Stimulated activated CD4-positive, alpha-beta T cell treated with anti-CD3 and anti-CD28 coated beads, Interleukin-2, amount 100 ng/mL, for 48 hours (primary cell): ENCODE data around the gene HHATL.

ENCODE experiments used
- DNase-seq, 2 donors: peaks; one replicate each; pipeline ENCODE4 v3.0.0-alpha.2; 2020

HHATL gene

GRCh38 chr3:42682301-42683070, 20.1 kb downstream of the HHATL start:
- DNase-seq: no peak

DNA sequence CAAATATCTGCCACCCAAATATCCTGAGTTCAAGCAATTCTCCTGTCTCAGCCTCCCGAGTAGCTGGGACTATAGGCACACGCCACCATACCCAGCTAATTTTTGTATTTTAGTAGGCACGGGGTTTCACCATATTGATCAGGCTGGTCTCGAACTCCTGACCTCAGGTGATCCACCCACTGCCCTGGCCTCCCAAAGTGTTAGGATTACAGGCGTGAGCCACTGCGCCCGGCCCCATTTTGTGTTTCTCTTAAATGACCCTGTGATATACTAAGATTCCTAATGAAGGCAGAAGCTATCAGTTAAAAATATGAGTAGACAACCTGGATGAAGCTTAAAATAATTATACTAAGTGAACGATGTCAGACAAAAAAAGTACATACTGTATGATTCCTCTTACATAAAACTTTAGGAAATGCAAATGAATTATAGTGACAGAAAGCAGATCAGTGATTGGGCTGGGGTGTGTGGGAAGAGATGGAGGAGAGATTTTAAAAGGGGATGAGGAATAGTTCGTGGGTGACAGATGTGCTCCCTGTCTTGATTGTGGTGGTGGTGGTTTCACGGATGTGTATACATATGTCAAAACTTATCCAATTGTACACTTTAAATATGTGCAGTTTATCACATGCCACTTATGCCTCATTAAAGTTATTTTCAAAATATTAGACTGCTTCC, 21.1 kb downstream of the HHATL start:
- no peak for DNase-seq

- DNase-seq: no peak
These were observed 21.8 kb downstream of the HHATL start for GRCh38 chr3:42680806-42681205.

DNA sequence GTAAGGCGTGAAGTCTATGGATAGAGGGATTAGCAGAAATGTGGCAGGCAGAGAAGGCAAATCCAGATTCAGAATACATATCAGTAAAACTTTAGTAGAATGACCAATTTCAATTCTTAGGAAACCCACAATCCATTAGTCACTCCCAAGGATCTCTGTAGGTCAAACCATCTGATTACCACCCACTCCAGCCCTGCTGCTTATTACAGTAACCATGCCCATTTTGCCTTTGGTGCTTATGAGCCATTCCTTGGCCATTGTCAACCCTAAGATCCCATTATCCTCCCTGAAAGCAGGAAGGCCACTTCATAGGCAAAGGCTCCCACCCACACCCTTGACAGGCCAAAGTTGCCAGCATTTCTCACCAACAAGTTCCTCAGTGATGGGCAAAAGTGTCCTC, 22.3 kb downstream of the HHATL start:
- no peak for DNase-seq

DNA sequence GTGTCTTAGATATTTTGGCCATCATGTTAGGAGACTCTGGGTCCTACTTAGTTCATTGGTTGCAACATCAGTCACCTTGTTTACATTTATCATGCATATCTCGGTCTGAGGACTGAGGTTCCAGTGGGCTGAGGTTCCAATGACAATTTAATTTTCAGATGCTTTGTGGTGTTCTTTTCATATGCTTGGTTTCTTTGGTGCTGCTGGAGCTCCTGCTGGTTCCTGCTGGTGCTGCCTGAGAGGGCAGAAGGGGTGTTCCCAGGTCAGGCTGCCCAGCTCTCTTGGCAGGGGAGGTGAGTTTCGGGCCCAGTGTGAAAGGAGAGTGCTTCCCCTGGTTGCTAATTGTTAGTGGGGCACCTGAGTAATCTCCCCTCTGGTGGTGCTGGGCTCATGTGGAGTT, 24.2 kb downstream of the HHATL start:
- DNase-seq: no peak

DNA sequence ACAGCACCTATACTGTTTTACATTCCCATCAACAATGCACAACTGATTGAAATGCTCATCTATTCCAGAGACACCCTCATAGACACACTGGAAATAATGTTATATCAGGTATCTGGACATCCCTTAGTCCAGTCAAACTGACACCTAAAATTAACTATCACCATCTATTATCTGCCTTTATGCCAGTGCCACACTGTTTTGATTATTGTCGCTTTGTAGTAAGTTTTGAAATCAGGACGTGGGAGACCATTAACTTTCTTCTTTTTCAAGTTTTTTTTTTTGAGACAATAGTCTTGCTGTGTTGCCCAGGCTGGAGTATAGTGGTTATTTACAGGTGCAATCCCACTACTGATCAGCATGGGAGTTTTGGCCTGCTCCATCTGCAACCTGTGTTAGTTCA, 26.7 kb downstream of the HHATL start:
- no peak for DNase-seq

GRCh38 chr3:42674146-42674545, 28.5 kb downstream of the HHATL start:
- no peak for DNase-seq

DNA sequence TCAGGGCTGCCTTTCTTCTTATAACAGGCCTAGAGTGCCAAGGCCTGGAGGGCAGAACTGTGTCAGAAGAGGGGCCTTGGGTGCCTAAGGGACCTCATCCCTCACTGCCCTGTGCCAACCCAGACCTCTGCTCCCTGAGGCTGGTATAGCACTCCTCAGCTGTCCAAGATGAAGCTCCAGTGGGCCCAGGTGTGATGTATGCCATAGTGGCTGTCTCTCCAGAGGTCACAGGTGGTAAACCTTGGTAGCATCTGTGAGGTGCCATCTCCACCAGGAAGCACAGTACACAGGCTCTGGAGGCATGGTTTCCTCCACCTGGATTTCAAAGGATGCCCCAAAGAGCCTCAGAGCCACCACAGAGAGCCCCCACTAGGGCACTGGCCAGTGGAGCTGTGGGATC, 29.5 kb downstream of the HHATL start:
- DNase-seq: no peak

- no peak for DNase-seq
These were observed 30.1 kb downstream of the HHATL start for GRCh38 chr3:42672515-42672914.

DNA sequence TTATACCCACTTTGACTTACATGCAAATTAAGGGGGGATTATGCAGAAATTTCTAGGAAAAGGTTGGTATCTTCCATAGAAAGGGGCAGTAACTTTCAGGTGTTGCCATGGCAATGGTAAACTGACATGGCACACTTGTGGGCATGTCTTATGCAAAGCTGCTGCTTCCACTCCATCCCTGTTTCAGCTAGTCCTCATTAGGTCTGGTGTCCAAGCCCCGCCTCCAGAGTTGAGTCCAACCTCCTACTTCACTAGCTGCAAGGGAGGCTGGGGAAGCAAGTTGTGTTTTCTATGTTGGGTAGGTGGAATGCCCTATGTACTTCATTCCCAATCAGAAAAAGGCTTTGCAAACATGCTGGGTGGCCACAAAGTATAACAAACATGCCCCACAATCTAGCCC, 31.9 kb downstream of the HHATL start:
- no peak for DNase-seq

DNA sequence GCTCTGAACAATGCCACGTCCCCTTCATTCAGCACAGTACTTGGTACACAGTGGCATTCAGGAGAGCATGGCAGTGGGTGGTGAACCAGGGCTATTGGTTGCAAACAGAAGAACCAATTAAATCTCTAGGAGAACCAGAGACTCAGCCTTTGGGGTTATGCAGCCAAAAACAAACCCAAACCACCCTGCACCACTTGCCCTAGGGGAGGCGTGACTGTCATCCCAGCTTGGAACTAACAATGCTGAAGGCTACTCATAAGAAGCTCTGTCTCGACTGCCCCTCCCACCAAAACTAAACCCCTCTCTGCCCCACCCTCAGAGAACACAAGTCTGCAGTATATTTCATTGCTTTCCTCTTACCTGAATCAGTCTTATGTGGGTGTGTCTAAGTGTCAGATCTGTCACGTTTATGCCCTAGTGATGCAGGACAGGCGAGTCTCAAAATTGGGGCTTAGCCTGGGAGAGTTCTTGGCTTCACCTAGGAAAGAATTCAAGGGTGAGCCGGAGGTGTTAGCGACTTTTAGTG, 32.5 kb downstream of the HHATL start:
- DNase-seq: no peak

GRCh38 chr3:42668793-42669217, 33.8 kb downstream of the HHATL start:
- DNase-seq: no peak

DNA sequence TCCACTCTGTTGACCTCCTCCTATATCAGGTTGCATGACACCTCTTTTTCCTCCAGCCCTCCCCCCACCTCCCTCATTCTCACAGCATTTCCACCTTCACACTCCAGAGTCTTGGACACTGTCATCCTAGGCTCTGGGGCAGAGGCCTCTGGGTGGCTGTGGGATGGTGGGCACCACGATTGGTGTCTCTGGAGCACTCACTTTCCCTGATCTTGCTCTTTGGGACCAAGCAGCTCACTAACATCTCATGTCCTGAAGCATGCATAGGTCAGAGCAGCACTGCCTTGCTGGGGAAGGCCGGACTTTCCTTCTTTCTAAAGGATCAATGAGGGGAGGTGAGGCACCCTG, 34.2 kb downstream of the HHATL start:
- no peak for DNase-seq

DNA sequence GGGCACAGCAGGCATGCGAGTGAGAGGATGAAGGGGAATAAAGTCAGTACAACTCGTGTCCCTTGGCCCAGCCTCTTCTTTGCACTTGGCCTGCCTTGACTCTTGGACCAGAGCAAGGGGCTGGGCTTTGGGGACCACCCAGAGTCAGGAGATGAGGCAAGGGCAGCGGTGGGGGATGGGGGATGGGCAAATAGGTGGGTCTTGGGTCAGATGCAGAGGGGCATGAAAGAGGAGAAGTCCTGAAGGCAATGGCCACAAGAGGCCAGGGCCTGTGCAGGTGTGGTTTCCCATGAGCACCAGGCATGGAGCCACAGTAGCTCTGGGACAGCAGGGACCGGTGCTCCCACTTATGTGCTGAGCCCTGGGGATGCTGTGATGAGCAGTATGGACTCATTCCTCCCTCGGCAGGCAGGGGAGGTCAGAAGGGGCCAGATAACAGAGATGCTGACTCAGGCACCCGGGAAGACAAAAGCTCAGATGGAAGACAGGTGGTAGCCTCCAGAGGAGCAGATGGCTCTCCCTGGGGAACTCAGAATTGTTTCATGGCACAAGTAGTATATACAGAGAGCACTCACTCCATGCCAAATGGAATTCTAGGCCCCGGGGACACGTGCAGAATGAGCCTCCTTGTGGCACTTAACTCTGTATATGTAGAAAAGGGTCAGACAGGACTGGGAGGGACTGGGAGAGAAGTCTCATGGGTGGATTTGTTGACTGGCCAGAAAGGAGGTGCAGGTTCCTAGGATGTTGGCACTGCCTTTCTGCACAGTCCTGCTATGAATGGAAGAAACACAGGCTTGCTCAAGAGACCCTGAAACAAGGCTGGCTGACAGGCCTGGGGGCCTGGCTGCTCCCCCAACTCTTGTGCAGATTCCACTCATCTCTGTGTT, 34.8 kb downstream of the HHATL start:
- DNase-seq: no peak

DNA sequence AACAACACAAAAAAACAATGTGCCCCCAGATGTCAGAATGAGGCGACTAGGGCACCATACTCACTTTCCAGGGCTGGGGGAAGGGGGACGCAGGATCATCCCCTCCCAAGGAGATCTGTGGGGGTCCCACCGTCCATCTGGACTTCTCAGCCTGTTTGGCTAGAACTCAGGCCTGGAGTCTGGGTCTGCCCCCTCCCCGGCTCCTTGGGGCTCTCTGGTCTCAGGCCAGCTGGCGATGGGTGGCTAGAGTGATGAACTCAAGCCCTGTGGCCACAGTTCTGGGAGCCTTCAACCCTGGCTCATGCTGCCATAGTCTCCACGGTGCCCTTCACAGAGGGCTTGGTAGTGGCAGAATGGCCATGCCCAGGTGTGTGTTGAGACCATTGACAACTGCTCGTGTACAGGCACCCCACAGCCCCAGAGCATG, 35.5 kb downstream of the HHATL start:
- DNase-seq: no peak

DNA sequence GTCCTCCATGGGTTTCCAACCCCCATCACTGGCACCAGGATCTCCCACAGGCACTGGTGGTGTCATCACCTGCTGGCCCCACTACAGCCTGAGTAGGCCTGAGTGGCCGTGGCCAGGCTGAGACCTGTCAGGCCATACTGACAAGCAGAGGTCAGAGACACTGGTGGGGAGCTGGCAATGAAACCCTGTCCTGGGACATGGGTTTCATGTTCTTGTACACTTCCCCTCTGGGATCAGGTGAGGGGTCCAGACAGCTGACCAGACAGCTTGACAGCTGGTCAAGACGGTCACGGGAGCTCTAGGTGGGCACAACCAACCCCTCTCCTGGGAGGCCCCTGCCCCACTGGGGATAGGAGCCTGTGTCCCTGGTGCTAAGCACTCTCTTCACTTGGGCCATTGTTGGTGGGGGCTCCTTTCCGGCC, 36.0 kb downstream of the HHATL start:
- DNase-seq: no peak

DNA sequence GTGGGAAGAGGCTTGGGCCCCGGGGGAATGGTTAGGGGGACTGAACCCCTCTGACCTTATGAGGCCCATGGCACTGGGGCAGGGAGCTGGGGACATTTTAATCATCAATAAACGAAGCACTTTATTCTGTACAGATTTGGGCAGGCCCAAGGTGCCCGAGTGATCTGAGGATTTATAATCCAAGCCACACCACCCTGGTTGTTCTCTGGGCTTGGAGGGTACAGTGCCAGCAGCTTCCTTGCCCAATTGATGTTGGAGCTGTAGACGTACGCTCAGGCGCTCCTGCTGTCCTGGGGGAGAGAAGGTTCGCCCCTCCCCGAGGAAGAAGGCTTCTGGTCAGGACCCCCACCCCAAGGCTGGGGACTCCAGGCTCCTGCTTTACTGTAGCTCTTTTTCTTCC, 36.6 kb downstream of the HHATL start:
- no peak for DNase-seq

DNA sequence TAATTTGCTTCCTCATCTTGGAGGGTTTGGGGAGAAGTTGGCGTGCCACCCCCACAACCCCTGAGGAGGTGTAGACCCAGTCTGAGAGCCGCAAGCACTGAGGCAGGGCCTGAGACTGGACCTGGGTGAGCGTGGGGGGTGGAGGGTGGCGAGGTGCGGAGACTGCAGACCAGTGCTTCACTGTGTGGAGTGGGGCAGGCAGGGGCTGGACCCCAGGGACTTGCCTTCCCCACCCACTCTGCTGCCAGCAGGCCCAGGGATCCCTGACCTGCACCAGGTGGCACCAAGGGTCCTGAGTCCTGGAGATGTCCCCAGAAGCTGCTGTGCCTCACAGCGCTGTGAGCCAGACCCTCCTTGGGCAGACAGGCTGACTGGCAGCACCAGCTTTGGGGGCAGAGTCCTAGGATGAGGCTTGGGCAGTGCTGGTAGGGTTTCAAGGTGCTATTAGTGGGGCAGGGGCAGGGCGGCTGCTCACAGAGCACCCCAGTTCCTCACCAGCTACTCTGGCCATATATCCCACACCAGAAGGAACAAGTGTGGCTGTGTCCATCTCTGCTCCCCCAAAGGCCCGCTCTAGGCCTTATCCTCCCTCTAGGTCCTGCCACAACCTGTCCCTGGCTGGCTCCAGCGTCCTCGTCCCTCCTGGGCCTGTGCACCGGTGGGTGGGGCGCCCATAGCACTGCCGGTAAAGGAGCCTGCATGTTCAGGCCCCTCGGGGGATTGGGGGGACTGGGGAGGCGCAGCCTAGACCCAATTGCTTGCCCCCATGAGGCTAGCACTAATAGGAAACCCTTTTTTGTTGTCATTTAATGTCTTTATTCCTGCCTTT, 37.3 kb downstream of the HHATL start:
- no peak for DNase-seq

- no peak for DNase-seq
These were observed 38.2 kb downstream of the HHATL start for GRCh38 chr3:42664438-42664803.

DNA sequence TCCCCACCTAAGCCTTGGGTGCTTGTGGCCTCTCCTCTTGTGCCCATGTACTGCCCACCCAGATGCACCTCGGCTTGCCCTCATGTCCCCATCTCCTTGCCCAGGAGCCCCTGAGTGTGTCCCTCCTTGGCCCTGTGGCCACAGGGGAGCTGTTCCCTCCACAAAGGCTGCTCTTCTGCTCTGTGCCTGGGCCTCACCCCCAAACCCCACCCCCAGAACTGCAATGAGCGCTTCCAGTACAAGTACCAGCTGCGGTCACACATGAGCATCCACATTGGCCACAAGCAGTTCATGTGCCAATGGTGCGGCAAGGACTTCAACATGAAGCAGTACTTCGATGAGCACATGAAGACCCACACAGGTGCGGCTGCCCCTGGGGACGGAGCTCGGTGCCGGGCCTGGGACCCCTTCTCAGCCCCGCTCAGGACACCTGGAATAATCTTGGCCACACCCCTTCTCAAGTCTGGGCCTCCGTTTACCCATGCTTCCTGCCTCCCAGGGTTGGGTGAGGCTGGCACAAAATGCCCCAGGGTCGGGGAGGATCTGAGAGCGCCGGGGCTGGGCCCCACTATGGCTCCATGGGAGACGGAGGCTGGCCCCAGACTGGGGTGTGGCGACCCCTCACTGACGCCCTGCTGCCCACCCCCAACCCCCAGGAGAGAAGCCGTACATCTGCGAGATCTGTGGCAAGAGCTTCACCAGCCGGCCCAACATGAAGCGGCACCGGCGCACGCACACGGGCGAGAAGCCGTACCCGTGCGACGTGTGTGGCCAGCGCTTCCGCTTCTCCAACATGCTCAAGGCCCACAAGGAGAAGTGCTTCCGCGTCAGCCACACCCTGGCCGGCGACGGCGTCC, 38.8 kb downstream of the HHATL start:
- DNase-seq: no peak

GRCh38 chr3:42662813-42663535, 39.6 kb downstream of the HHATL start:
- no peak for DNase-seq
